Breast epithelium (tissue), 4 donors: ENCODE data around the gene ZSWIM6. TPM values are rescaled to one million over a fixed set of nuclear protein-coding genes. Genes with fewer than 3 reads are reported as not detected.

ENCODE experiments used
- DNase-seq, 2 donors: peaks; one replicate each; pipeline ENCODE4 v3.0.0-alpha.2; 2019; ENCODE audit warnings: low spot score in 2 of 2
- H3K27ac ChIP-seq, 2 donors: fragments of 200-600 bp; sonication (generic) in 1 of 2; one replicate each; pipeline ENCODE4 v1.5.1; 2016 to 2019; ENCODE audit warnings: mild to moderate bottlenecking in 1 of 2
- H3K27me3 ChIP-seq, 2 donors: fragments of 200-600 bp; sonication (generic) in 1 of 2; one replicate each; pipeline versions ENCODE4 v1.5.1 to v1.6.0; 2017 to 2019; ENCODE audit warnings: control low read depth in 1 of 2, mild to moderate bottlenecking in 1 of 2
- H3K36me3 ChIP-seq: fragments of 200-600 bp; one replicate; pipeline ENCODE4 v1.5.1; 2019
- H3K4me1 ChIP-seq, 2 donors: fragments of 200-600 bp; sonication (generic); one replicate each; pipeline ENCODE4 v1.5.1; 2016 to 2019; ENCODE audit warnings: control low read depth in 1 of 2
- H3K4me3 ChIP-seq, 3 donors: fragments of 200-600 bp; sonication (generic); 1 replicate in 2 of 3; 2 replicates in 1 of 3; pipeline ENCODE4 v1.5.1; 2016 to 2019; ENCODE audit warnings: mild to moderate bottlenecking in 3 of 3, moderate library complexity in 2 of 3
- H3K9me3 ChIP-seq, 2 donors: fragments of 200-600 bp; sonication (generic) in 1 of 2; one replicate each; pipeline ENCODE4 v1.5.1; 2016 to 2019; ENCODE audit warnings: control low read depth in 1 of 2
- CTCF ChIP-seq, 3 donors: fragments of 450-650 bp; IDR thresholded peaks; one replicate each; pipeline ENCODE4 v1.5.1; 2016 to 2017; ENCODE audit warnings: antibody characterized with exemption in 3 of 3, mild to moderate bottlenecking in 3 of 3, moderate library complexity in 3 of 3
- POLR2A ChIP-seq: fragments of 450-650 bp; IDR thresholded peaks from one replicate; pipeline ENCODE4 v1.6.1; 2016; ENCODE audit warnings: antibody characterized with exemption, mild to moderate bottlenecking, moderate library complexity
- POLR2AphosphoS5 ChIP-seq, 3 donors: sonication (generic); formaldehyde crosslinking; IDR thresholded peaks; one replicate each; pipeline ENCODE4 v1.6.1; 2017; ENCODE audit warnings: antibody characterized with exemption in 3 of 3
- intact Hi-C: fragments of 100-400 bp; cut with DNase I; formaldehyde crosslinking; loops from one replicate; pipeline ENCODE4 v1.15.1; 2023; ENCODE audit warnings: low total_unique reads
- total RNA-seq, 3 donors: library from RNA; depleted of rRNA; stranded (reverse); fragments of >200 nt; gene quantifications; one replicate each; pipeline ENCODE4 v1.1.0, GENCODE V29; 2016

ZSWIM6 gene
- total RNA-seq, 3 donors from 2014 or later = 10.2 to 16.8 (median 11.2) TPM

GRCh38 chr5:61330845-61331406, 1.1 kb upstream of the ZSWIM6 start:
- H3K27me3 ChIP-seq = no peaks in the 10 kb centered on the region
- peak; percentile 40 to 55 for DNase-seq
- TF ChIP-seq POLR2A (no peak), CTCF (IDR thresholded peaks at IDR 0.05) (peak in 1 of 3 donors; percentile 44), POLR2AphosphoS5 (IDR thresholded peaks at IDR 0.05) (no peak)
- no peaks in the 10 kb centered on the region for H3K9me3 ChIP-seq
- H3K36me3 ChIP-seq = no peaks in the 10 kb centered on the region
- peaks cover 0 to 8% of the 10 kb centered on the region in 2 donors for H3K4me1 ChIP-seq
- peak overlapping the region; percentile 95 to 96 for H3K27ac ChIP-seq
- H3K4me3 ChIP-seq = peak overlapping the region; percentile 90 to 100 (median 95)
- intact Hi-C loops = no loop called here

- Histone ChIP-seq H3K27me3 (no peaks in the 10 kb centered on the region), H3K36me3 (no peaks in the 10 kb centered on the region), H3K9me3 (no peaks in the 10 kb centered on the region), H3K4me3 (peak overlapping the region; percentile 90 to 100 (median 95)), H3K4me1 (peaks cover 0 to 8% of the 10 kb centered on the region in 2 donors), H3K27ac (peak overlapping the region; percentile 95 to 96)
- TF ChIP-seq CTCF (IDR thresholded peaks at IDR 0.05) (no peak), POLR2AphosphoS5 (IDR thresholded peaks at IDR 0.05) (no peak), POLR2A (no peak)
- intact Hi-C loops = no loop called here
- DNase-seq = no peak
These were observed 296 bp downstream of the ZSWIM6 start for GRCh38 chr5:61332358-61332749.

GRCh38 chr5:61332851-61333320, 828 bp downstream of the ZSWIM6 start:
- Histone ChIP-seq H3K4me1 (peaks cover 0 to 8% of the 10 kb centered on the region in 2 donors), H3K9me3 (no peaks in the 10 kb centered on the region), H3K27ac (peak overlapping the region; percentile 77 to 89), H3K4me3 (peak overlapping the region; percentile 90 to 100 (median 95)), H3K27me3 (no peaks in the 10 kb centered on the region), H3K36me3 (no peaks in the 10 kb centered on the region)
- intact Hi-C loops = no loop called here
- peak in 1 of 2 donors; percentile 55 for DNase-seq
- TF ChIP-seq POLR2A (no peak), POLR2AphosphoS5 (IDR thresholded peaks at IDR 0.05) (peak in 1 of 3 donors; percentile 58), CTCF (IDR thresholded peaks at IDR 0.05) (no peak)

GRCh38 chr5:61333321-61333953, 1.4 kb downstream of the ZSWIM6 start:
- no peak for TF ChIP-seq CTCF (IDR thresholded peaks at IDR 0.05)
- TF ChIP-seq POLR2A = no peak
- peak in 1 of 3 donors; percentile 22 for TF ChIP-seq POLR2AphosphoS5 (IDR thresholded peaks at IDR 0.05)

More at GRCh38 chr5:61333321-61333953, 1.4 kb downstream of the ZSWIM6 start:
- no peaks in the 10 kb centered on the region for H3K9me3 ChIP-seq
- no peaks in the 10 kb centered on the region for H3K36me3 ChIP-seq
- peaks cover 0 to 8% of the 10 kb centered on the region in 2 donors for H3K4me1 ChIP-seq
- H3K27me3 ChIP-seq = no peaks in the 10 kb centered on the region
- peak overlapping the region; percentile 77 to 89 for H3K27ac ChIP-seq
- no peak for DNase-seq
- H3K4me3 ChIP-seq = peak overlapping the region; percentile 90 to 100 (median 95)
- intact Hi-C loops = no loop called here
